Chondrocyte (in vitro differentiated cells): Measurements from ENCODE around the gene SCCPDH. TPM values are rescaled to one million over a fixed set of nuclear protein-coding genes. Genes with fewer than 3 reads are reported as not detected.
"Not testable (repeated sequence)": the region's sequence is repeated elsewhere in the genome, so short reads cannot be mapped to it uniquely, and the experiment has no call there.

Source experiments
- DNase-seq: peaks from one replicate; pipeline ENCODE4 v3.0.0; 2021; ENCODE audit warnings: mixed read lengths, low spot score
- H3K27ac Mint-ChIP-seq: one replicate; pipeline ENCODE4 v1.8.0; 2021; ENCODE audit warnings: mild to moderate bottlenecking, moderate library complexity, mixed read lengths; ENCODE audit not compliant: unreplicated experiment
- H3K27me3 Mint-ChIP-seq: 2 replicates; pipeline ENCODE4 v1.8.0; 2021; ENCODE audit warnings: low read depth, mixed read lengths
- H3K36me3 Mint-ChIP-seq: 2 replicates; pipeline ENCODE4 v1.8.0; 2021; ENCODE audit warnings: low read depth, mixed read lengths
- H3K4me1 Mint-ChIP-seq: 2 replicates; pipeline ENCODE4 v1.8.0; 2021; ENCODE audit warnings: low read depth, mild to moderate bottlenecking, mixed read lengths
- H3K4me3 Mint-ChIP-seq: one replicate; pipeline ENCODE4 v1.8.0; 2021; ENCODE audit warnings: mild to moderate bottlenecking, moderate library complexity, mixed read lengths; ENCODE audit not compliant: unreplicated experiment
- H3K9me3 Mint-ChIP-seq: 2 replicates; pipeline ENCODE4 v1.8.0; 2021; ENCODE audit warnings: low read depth, mixed read lengths
- total RNA-seq: library from RNA; stranded (reverse); gene quantifications from 3 replicates; pipeline ENCODE4 v1.2.1, GENCODE V29; 2021
- TF ChIP-seq, protein P1 (sequence below): fragments of 200-600 bp; sonication (generic); IDR thresholded peaks from 2 replicates; pipeline ENCODE4 v1.5.0; 2021; ENCODE audit warnings: antibody characterized with exemption, mild to moderate bottlenecking, moderate library complexity

SCCPDH gene
- total RNA-seq, 1 donor from 2014 or later: 33.5 TPM

DNA sequence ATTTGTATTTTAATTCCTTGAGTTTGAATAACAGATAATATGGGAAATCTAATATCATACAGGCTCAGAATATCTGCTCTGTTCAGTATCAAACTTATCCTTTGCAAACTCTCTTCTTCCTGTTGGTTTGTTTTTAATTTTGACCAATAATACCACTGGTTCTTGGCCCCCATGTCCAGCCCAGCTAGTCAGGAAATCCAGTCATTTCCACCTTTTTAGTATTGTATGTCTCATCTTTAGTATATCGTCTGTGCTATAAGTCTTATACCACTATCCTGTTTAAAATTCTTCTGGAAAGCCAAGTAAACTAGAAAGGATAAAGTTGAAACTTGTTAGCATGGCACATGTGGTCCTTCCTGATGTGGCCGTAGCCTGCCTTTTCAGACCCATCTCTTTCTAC is 10.7 kb downstream of the SCCPDH start:
- H3K27ac Mint-ChIP-seq: no peak overlapping the region
- H3K4me1 Mint-ChIP-seq: no peaks in the 10 kb centered on the region
- TF ChIP-seq, protein P1, sequence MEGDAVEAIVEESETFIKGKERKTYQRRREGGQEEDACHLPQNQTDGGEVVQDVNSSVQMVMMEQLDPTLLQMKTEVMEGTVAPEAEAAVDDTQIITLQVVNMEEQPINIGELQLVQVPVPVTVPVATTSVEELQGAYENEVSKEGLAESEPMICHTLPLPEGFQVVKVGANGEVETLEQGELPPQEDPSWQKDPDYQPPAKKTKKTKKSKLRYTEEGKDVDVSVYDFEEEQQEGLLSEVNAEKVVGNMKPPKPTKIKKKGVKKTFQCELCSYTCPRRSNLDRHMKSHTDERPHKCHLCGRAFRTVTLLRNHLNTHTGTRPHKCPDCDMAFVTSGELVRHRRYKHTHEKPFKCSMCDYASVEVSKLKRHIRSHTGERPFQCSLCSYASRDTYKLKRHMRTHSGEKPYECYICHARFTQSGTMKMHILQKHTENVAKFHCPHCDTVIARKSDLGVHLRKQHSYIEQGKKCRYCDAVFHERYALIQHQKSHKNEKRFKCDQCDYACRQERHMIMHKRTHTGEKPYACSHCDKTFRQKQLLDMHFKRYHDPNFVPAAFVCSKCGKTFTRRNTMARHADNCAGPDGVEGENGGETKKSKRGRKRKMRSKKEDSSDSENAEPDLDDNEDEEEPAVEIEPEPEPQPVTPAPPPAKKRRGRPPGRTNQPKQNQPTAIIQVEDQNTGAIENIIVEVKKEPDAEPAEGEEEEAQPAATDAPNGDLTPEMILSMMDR: no peak
- H3K27me3 Mint-ChIP-seq: no peaks in the 10 kb centered on the region
- peaks cover 36% of the 10 kb centered on the region for H3K36me3 Mint-ChIP-seq
- no peak overlapping the region for H3K4me3 Mint-ChIP-seq
- H3K9me3 Mint-ChIP-seq: no peaks in the 10 kb centered on the region
- no peak for DNase-seq

- DNase-seq: no peak
- Mint-ChIP-seq H3K9me3 (no peaks in the 10 kb centered on the region), H3K4me3 (no peak overlapping the region), H3K27me3 (no peaks in the 10 kb centered on the region), H3K36me3 (peaks cover 32% of the 10 kb centered on the region), H3K27ac (no peak overlapping the region), H3K4me1 (no peaks in the 10 kb centered on the region)
- TF ChIP-seq, protein P1: no peak
Measured at GRCh38 chr1:246735735-246736134, 11.5 kb downstream of the SCCPDH start.

DNA sequence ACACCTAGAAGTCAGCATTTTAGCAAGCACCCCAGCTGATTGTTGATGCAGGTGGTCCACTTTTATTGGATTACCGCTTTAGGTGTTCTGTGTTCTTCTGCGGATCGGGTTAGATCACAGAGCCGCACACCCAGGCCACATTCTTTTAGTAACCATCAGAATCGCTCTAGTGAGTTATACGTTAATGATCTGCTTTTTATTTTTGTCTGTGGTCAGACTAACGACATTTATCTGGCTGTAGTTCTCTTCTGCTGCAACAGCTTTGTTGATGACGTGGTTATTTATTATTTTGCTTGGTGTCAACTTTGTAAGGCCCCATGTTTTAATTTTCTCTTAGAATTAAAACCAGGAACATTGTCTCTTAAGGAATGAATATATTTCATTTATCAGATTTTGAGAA is 18.2 kb downstream of the SCCPDH start:
- no peak overlapping the region for H3K27ac Mint-ChIP-seq
- no peak for DNase-seq
- H3K36me3 Mint-ChIP-seq: peaks cover 25% of the 10 kb centered on the region
- no peaks in the 10 kb centered on the region for H3K27me3 Mint-ChIP-seq
- TF ChIP-seq, protein P1: no peak
- no peaks in the 10 kb centered on the region for H3K9me3 Mint-ChIP-seq
- no peaks in the 10 kb centered on the region for H3K4me1 Mint-ChIP-seq
- H3K4me3 Mint-ChIP-seq: no peak overlapping the region

- not testable (repeated sequence) for H3K4me3 Mint-ChIP-seq, H3K27me3 Mint-ChIP-seq, H3K9me3 Mint-ChIP-seq, H3K27ac Mint-ChIP-seq, H3K4me1 Mint-ChIP-seq, DNase-seq
- peaks cover 25% of the 10 kb centered on the region for H3K36me3 Mint-ChIP-seq
Measured at GRCh38 chr1:246746155-246746554, 21.9 kb downstream of the SCCPDH start.

DNA sequence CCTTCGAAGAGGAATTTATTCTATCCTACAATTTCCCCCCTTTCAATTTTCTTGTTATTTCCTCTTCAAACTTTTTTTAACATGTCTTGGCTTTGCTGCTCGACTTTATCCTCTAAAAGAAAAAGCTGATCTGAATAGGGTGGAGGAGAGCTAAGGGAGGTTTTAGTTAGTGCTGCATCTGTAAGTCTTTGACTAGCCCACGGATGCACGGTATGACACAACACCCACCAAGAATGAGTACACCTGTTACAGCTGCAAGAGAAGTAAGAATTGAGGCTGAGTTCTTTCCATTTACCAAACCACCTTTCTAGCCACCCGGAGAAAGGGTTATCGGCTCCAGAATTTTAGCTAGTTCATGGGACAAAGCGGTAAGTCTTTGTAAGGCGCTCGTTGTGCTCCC is 23.8 kb downstream of the SCCPDH start:
- no peaks in the 10 kb centered on the region for H3K27me3 Mint-ChIP-seq
- TF ChIP-seq, protein P1: no peak
- no peak for DNase-seq
- peaks cover 18% of the 10 kb centered on the region for H3K36me3 Mint-ChIP-seq
- H3K4me3 Mint-ChIP-seq: no peak overlapping the region
- H3K9me3 Mint-ChIP-seq: no peaks in the 10 kb centered on the region
- no peaks in the 10 kb centered on the region for H3K4me1 Mint-ChIP-seq
- no peak overlapping the region for H3K27ac Mint-ChIP-seq

- DNase-seq: no peak
- H3K9me3 Mint-ChIP-seq: no peaks in the 10 kb centered on the region
- no peak overlapping the region for H3K27ac Mint-ChIP-seq
- TF ChIP-seq, protein P1: no peak
- H3K27me3 Mint-ChIP-seq: no peaks in the 10 kb centered on the region
- no peak overlapping the region for H3K4me3 Mint-ChIP-seq
- H3K4me1 Mint-ChIP-seq: no peaks in the 10 kb centered on the region
- peaks cover 18% of the 10 kb centered on the region for H3K36me3 Mint-ChIP-seq
Measured at GRCh38 chr1:246748867-246749266, 24.7 kb downstream of the SCCPDH start.
